GM19193 (cell line): ENCODE results near the gene RENBP.
A peak's percentile ranks its signal among the peaks of the same experiment; 100 is the strongest.

ENCODE experiments used
- POLR2A ChIP-seq: IDR thresholded peaks from 4 replicates; pipeline ENCODE4 v1.6.1; 2011; ENCODE audit not compliant: insufficient read depth, insufficient read length; ENCODE audit errors: extremely low read depth

RENBP gene

DNA sequence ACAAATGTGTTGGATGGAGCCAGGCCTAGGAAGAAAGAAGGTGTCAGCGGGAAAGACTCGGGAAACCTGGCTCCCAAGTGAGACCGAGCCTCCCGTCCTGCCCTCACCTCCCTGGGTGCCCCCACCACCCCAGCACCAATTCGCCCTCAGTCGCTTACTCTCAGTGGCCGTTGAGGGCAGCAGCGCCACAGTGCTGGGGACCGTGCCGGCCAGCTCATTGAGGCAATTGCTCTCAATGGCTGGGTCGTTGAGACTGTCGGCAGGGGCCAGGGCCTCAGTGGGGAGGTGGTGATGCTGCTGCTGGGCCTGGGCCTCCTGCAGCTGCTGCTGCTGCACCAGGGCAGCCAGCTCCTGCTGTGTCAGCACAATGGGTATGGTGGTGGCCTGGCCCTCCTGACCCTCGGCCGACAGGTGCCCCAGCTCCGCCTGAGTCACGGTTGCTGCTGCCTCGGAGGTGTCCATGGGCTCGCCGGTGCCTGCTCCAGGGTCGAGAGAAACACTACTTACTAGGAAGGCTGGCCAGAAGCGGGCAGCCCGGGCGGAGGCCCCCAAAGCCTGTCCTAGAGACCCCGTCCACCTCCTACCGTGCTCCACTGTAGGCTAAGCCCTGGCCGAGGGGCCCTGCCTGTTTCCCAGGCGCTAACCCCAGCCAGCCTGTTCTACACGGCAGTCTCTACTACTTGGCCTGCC is 7.4 kb upstream of the RENBP start:
- TF ChIP-seq POLR2A = no peak

DNA sequence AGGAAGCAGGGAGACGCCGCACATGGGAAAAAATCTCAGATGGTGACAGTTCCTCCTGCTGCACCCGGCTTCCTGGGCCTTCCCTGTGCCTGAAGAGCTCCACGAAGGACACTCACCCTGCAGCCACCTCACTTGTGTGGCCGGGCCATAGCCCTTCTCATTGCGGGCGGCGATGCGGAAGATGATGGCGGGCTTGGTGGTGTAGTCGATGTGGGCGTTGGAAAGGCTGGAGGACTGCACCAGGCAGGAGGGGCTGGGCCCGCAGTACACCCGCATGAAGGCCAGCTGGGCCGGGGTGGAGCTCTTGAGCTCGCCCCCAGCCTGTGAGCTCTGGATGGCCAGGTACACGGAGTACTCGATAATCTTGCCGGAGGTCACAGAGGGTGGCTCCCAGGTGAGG is 5.7 kb upstream of the RENBP start:
- TF ChIP-seq POLR2A = no peak

DNA sequence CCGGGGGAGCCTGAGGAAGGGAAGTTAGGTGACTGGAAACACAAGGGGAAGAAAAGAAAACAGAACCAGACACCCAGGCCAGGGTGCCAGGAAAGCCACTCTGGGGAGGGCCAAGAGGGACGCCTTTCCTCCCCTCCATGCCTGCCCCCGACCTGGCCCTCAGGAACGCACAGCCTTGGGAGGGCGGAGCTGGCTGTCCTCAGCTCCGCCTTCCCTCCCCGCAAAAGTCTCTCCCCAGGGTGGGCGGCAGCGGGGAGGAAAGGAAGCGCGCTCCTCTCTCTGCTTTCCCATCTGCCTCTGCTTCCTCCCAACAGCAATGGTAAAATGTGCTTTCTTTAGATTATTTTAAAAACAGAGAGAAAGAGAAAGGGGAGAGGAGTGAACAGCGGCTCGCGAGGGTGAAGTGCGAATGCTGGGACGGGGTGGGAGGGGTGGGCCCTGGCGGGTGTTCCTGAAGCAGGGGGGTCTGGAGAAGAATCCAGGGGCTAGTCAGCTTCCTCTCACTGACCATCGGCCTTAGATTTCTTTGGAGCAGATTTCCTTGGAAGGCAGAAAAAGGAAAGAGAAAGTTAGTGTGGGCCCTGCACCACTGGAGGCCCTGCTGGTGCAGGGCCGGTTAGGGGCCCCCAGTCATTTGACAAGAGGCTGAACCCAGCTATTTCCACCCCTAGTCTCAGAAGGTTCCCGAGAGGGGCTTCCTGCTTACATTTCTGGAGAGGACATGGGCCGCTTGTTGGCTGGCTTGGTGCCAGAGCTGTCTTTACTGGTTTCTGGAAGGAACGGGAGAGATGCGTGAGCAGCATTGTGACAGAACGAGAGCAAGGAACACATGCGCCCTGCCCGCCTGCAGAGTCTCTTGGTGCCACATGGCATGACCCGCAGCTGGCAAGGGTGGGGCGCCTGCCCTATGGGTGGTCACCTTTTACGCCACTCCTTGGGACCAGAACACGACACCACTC is 4.7 kb upstream of the RENBP start:
- no peak for TF ChIP-seq POLR2A

DNA sequence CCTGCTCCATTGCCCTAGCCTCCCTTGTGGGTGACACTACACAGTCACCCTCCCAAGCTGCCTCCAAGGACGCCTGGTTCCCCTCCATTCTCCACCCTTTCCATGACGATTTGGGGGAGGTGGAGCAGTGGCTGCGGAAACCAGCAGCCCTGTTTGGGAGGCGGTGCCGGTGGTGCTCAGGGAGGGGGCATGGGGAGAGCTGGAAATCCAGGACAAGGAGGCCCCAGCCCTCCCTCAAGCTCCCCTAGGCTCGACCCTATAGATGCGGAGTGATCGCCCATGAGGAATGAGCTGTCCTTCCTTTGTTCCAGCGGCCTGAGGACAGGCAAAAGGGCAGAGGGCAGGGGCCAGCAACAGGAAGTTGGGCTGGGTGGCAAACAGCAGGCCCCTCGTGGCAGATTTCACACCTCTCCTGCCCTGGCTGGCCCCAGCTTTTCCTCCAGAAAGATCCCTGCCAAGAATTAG is 3.6 kb upstream of the RENBP start:
- no peak for TF ChIP-seq POLR2A

DNA sequence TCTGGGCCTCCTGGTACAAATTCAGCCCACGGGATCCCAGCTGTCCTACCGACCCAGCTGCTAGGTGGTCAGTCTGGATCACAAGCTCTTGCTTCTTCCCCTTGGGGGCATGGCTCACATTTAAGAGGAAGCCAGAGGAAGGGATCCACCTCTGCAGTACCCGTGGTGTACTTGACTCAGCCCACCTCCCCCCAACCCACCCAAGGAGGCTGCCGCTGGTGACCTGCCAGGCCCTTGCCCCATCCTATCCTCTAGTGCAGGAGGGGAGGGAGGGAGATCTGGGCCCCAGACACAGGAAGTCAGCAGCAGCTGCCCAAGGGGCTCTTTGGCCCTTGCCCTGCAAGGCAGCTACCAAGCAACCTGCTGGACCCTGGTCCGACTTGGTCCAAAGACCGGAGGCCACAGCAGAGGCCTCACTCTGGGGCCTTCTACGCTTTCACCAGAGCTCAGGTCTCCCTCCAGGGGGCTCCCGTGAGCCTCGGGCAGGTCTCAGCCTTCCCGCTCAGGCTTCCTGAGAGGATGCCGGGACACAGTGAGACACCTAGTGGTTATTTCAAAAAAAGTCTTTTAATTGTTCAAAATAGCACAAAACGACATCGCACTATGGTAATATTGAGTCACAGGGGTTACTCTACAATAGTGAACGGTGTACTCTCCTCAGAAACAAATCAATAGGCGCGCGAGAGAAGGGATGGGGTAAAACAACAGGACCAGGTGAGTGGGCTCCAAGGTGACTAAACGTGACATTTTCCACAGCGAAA is 2.7 kb upstream of the RENBP start:
- TF ChIP-seq POLR2A = peak; percentile 12

DNA sequence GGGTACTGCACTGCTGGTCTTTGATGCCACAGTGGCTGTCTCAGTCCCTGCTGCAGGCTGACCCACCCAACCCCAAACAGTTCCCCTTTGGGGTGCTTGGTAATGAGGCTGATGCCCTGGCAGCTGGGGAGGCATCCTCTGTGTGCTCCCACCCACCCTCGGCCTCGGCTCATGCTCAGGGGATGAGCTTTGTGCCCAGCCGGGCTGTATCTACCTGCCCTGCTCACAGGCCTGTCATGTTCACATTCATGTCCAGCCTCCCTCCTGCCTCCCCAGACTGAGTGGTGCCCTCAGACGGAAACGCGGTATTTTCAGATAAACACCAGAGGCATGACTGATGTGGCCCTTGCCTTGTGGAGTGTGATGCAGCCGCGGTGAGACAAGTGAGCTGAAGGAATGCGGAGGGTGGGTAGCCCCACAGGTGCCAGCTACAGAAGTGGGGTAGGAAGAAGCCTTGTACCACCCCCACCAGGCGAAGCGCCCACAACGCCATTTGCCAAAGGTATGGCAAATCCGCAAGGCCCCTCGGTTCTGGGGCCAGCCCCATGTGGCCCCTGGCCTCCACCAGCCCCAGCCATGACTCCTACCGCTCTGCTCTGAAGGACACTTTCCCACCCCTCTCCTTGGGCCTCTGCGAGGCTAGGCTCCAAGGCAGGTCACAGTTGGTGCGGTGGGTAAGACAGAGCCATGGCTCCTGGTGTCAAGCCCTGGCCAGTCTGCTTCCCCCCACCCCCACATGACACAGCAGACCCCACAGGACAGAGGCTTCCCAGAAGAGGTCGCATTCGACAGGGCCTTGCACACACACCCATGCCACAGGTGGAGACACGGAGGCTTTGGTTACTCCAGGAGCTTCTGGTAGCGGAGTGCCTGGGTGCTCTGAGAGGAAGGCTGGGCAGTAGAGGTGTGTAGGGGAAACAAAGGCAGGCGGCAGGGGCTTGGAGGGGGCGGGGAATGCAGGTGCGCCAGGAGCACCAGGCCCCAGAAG is 1.8 kb upstream of the RENBP start:
- peak; percentile 35 for TF ChIP-seq POLR2A

DNA sequence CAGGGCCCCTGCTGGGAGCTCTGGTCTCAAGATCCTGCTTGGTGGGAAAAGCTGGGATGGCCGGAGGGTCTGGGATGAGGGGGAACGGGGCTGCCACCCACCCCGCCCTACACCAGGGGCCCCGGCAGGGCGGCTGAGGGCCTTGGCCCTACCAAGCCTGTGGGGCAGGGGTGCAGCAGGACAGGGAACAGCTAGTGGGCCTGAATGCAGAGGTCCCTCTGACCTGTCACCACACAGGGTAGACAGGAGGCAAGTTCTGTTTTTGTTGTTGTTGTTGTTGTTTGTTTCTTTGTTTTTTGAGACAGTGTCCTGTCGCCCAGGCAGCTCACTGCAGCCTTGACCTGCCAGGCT is 332 bp upstream of the RENBP start:
- TF ChIP-seq POLR2A = no peak

DNA sequence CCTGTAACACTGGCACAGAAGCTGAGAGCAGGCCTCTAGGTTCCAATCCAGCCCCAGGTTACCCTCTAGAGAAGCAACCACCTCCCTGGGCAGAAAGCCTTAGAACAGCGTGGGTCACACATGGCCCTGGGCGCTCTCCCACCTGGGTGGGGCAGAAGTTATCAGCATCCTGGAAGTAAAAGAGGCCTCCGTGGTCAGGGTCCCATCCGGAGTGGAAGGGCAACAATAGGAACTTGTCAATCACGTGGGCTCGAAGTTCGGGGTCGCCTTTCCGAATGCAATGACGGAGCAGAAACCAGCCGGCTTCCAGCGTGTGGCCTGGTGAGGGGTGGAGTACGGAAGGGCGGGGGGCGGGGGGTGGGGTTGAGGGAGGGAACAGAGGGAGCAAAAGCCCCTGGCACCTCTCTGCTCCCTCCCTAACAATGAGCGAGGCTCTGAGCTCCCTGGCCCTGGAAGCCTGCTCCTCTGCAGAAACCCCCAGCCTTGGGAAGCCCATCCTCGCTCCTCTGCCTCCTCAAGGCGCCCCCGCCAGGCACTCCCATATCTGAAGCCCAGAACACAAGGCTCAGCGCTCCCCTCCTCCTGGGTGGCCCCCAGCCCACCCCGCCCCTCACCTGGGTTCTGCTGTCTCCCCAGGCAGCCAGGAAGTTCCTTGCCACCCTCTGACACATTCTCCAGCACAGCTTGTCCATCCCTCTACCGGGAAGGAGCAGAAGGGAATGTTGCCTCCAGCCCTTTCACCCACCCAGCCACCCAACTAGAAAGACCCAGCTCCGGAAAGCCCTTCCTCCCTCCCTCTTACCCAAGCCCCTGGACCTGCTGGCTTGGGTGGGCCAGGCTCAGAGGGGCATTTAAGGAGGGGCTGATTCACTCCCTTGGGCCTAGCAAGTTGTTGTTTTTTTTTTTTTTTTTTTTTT is 2.8 kb downstream of the RENBP start:
- no peak for TF ChIP-seq POLR2A

DNA sequence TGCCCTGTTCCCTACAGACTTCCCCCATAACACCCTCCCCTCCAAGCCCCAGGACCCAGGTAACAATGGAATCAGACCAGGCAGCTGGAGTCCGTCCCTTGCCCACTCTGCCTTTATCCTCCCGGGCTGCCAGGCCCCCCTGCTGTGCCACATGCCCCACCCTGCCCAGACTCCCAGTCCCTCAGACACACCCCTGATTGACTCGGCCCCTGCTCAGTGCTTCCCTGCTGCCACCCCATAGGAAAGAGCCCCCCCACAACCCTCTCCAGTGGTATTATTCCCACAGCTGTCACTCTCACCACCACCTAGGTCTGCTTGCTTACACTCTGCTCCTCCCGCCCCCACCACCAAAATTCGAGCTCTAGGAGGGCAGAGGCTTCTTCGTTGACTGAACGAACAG is 4.9 kb downstream of the RENBP start:
- no peak for TF ChIP-seq POLR2A

DNA sequence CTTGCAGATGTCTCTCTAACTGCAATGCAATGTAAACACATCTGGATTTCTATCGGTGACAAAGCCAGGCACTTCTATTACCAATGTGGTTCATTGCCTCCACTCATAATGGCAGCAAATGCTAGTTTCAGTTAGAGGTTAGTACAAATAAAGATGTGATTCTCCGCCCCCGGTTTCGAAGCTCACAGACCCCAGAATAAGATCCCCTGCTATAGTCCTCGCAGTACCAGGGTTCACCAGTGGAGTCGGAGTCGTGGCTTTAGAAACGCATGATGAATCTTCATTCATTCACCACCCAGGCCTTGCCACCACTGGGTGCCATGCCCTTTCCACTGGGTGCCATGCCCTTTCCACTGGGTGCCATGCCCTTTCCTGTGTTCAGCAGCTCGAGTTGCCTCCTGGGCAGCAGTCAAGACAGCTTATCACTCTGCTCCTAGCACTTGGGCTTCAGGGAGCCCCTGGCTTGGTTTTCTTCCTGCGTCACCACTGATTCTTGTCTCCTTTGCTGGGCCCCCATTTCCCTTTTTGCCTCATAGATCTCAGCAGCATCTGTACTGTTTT is 6.1 kb downstream of the RENBP start:
- no peak for TF ChIP-seq POLR2A

DNA sequence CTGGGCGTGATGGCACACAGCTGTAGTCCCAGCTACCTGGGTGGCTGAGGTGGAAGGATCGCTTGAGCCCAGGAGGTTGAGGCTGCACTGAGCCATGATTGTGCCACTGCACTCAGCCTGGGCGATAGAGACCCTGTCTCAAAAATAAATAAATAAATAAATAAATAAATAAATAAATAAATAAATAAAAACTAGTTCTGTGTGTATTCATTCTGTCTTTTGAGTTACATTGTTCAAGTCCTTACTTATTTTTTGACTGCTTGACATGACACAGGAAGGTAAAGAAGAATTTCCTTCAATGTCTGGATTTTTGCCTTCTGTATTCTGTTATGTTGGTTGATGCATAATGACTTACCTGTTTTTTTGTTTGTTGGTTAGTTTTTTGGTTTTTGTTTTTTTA is 7.4 kb downstream of the RENBP start:
- TF ChIP-seq POLR2A = no peak

DNA sequence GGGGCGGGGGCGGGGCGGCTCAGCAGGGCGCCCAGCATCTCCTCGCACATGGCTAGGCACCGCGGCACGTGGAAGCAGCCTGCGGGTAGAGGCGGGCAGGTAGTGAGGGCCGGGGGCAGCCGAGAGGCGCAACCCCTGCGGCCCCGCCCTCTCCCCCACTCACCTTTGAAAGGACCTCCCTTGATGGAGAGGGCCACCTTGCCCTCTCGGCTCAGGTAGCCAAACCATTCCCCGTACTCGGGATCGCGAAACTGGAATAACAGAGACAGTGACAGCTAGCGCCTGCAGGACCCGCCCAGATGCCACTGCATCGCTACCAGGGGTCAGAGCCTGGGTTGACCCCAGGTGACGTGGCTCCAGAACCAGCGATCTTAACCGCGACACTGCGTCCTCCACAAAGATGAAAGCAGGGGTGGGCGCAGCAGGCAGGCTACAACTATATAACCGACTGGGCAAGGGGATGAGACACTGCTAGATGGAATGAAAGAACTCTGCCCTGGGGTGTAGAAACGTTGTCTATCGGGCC is 9.1 kb downstream of the RENBP start:
- TF ChIP-seq POLR2A = no peak
